Right ventricle myocardium inferior (tissue), 1 donor: ENCODE results near the gene EN2. TPM values are rescaled to one million over a fixed set of nuclear protein-coding genes. Genes with fewer than 3 reads are reported as not detected.

ENCODE experiments used
- ATAC-seq: fragments of 200-7000 bp; cut with Tn5 transposase; one replicate; pipeline ENCODE4 v1.9.1; 2020; ENCODE audit warnings: mild to moderate bottlenecking, moderate library complexity
- DNase-seq: peaks from one replicate; pipeline ENCODE4 v3.0.0; 2021; ENCODE audit errors: missing footprints
- intact Hi-C: fragments of 100-400 bp; cut with DNase I; formaldehyde crosslinking; loops from one replicate; pipeline ENCODE4 v1.11.0; 2022
- total RNA-seq: library from RNA; stranded (reverse); fragmentation: NEBNext Ultra II Directional; extraction: Animal tissue kit (Norgen Biotek cat#: 25700); gene quantifications from one replicate; pipeline ENCODE4 v1.2.1, GENCODE V29; 2021
- donor health status: DM: no; HTN: yes; CAD: no; lungs with severe emphysema.

EN2 gene
- total RNA-seq, 1 donor from 2014 or later: 0.11 TPM

DNA sequence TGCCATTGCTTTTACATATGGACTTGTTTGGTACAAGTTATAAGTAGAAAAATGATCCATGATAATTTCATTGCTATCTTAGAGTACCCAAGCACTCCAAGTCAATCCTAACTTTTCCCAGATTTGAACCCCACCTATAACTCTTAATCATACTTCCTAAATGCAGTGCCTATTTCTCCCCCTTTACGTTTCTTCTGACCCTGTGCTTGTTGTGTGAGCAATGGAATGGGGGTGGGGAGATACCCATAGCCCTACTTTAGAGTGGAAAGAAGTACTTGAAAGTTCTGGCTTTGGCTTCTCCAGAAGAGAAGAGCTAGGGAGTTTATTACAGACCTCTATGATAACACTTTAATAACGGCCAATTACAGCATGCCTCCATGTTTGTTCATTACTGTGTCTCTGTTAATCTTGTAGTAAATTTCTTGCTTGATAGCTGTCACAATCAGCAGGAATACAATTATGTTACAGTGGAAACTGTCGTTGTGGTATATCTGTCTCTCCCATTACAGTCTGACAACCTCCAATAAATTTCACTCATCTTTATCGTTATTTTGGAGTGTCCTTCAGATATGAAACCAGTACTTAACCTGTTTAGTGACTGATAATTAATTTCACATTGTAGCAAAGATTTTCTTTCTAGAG lies 54.4 kb downstream of the EN2 start:
- ATAC-seq (no peak), DNase-seq (no peak)
- intact Hi-C loops: loop anchor here (10.0 kb wide), 1 partner anchor 58 kb away; the partner anchor contains the start of gene EN2

DNA sequence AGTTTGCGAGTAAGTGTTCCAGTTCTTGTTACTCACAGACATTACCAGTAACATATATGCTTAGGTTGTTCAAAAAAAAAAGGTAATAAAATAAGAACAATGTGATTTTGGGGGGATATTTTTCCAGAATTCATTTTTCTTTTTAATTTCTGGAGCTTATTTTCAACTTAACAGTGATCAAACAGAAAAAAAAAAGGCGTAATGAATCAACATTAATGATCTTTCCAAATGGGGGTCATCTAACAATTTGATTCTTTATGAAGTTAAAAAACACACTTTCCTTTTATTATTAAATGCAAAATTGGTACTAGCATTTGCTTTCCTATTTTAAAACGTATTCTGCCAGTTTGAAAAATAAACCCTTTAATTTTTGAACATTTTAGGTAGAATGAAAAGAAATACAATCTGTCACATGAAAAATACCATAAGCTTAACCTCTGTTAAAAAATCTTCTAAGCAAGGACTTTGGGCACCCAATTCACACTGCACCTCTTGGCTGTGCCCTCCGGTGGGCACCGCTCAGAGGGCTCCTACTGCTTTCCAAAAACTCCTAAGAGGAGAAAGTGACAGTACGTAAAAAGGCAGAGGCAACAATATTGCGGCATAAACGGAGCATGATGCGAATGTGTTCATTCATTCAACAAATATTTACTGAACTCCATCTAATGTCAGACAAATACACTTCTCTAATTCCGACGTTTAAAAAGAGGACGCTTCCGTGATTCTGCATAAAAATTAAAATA lies 55.8 kb downstream of the EN2 start:
- DNase-seq (no peak), ATAC-seq (no peak)
- intact Hi-C loops: loop anchor here (10.0 kb wide), 1 partner anchor 59 kb away; the partner anchor contains the start of gene EN2

DNA sequence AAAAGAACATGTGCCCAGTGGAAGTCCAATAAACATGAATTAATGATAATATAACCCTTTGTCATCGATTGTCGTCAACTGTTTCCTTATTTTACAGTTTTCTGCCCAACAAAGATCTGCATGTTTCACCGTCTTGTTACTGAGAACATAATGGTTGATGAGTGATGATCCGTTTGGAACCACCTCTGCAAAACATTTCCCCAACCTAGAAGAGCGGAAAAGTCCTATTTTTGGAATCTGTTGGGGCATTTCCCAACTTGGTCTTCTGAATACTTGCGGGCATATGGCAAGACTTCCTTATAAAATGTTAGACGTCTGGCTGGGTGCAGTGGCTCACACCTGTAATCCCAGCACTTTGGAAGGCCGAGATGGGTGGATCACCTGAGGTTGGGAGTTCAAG lies 56.4 kb downstream of the EN2 start:
- intact Hi-C loops: loop anchor here (10.0 kb wide), 1 partner anchor 59 kb away; the partner anchor contains the start of gene EN2
- ATAC-seq (no peak), DNase-seq (no peak)

Other genes with a start within 250 kb of the EN2 start
- gene INSIG1, start 160.3 kb upstream of the EN2 start, total RNA-seq: 9.4 TPM
- not detected for gene CNPY1, start 88.4 kb downstream of the EN2 start, total RNA-seq
- gene RBM33, start 186.5 kb downstream of the EN2 start, total RNA-seq: 36.1 TPM